Nucleus accumbens (tissue), 56 donors: ENCODE data around the gene CNTN2.

Source experiments
- DNase-seq, 56 donors: peaks; one replicate each; lab custom pipeline; 2025; lab: John Stamatoyannopoulos, UW

CNTN2 gene

GRCh38 chr1:205042911-205043806, at the start of gene CNTN2:
CNTN2 (plus strand) TSS chr1:205043212; CDS start chr1:205053186, 9,974 bp downstream.
- peak in 54 of 56 donors; percentile 35 to 93 (median 84) for DNase-seq

- DNase-seq: no peak
These were observed 48.7 kb upstream of the CNTN2 start for GRCh38 chr1:204994086-204994862.

GRCh38 chr1:204996981-204997380, 46.0 kb upstream of the CNTN2 start:
- no peak for DNase-seq

GRCh38 chr1:204997591-204998355, 45.2 kb upstream of the CNTN2 start:
- no peak for DNase-seq

- no peak for DNase-seq
These were observed 41.9 kb upstream of the CNTN2 start for GRCh38 chr1:205001162-205001561.

GRCh38 chr1:205002705-205003104, 40.3 kb upstream of the CNTN2 start:
- DNase-seq: no peak

- no peak for DNase-seq
These were observed 39.5 kb upstream of the CNTN2 start for GRCh38 chr1:205003358-205004131.

GRCh38 chr1:205004351-205004750, 38.7 kb upstream of the CNTN2 start:
- DNase-seq: no peak

- no peak for DNase-seq
These were observed 34.1 kb upstream of the CNTN2 start for GRCh38 chr1:205008896-205009295.

GRCh38 chr1:205009670-205010069, 33.3 kb upstream of the CNTN2 start:
- DNase-seq: no peak

- DNase-seq: no peak
These were observed 30.4 kb upstream of the CNTN2 start for GRCh38 chr1:205012391-205013140.

- DNase-seq: peak in 34 of 56 donors; percentile 16 to 72 (median 40)
These were observed 29.2 kb upstream of the CNTN2 start for GRCh38 chr1:205013683-205014367.

GRCh38 chr1:205014783-205015182, 28.2 kb upstream of the CNTN2 start:
- DNase-seq: no peak

- DNase-seq: no peak
These were observed 27.8 kb upstream of the CNTN2 start for GRCh38 chr1:205015241-205015640.

- no peak for DNase-seq
These were observed 26.9 kb upstream of the CNTN2 start for GRCh38 chr1:205016075-205016474.

- DNase-seq: peak in 3 of 56 donors; percentile 7 to 35 (median 15)
These were observed 26.4 kb upstream of the CNTN2 start for GRCh38 chr1:205016584-205016983.

- DNase-seq: no peak
These were observed 26.0 kb upstream of the CNTN2 start for GRCh38 chr1:205017001-205017400.

- DNase-seq: no peak
These were observed 25.2 kb upstream of the CNTN2 start for GRCh38 chr1:205017766-205018165.

GRCh38 chr1:205018381-205018780, 24.6 kb upstream of the CNTN2 start:
- no peak for DNase-seq
